ENCODE measurements around the gene ANO4.

GRCh38 chr12:100901266-100901665 lies 106.7 kb downstream of the ANO4 start:
- TF ChIP-seq CTCF (conservative IDR thresholded peaks at IDR 0.05) (no peak), ZFX (IDR thresholded peaks at IDR 0.05) (no peak)
